Endothelial cell (in vitro differentiated cells): ENCODE data around the gene RASAL2. TPM values are rescaled to one million over a fixed set of nuclear protein-coding genes. Genes with fewer than 3 reads are reported as not detected.
"Not testable (repeated sequence)": the region's sequence is repeated elsewhere in the genome, so short reads cannot be mapped to it uniquely, and the experiment has no call there.

Experiments
- DNase-seq: peaks from one replicate; pipeline ENCODE4 v3.0.0; 2021; ENCODE audit warnings: low spot score
- H3K27ac Mint-ChIP-seq: one replicate; pipeline ENCODE4 v1.8.0; 2021; ENCODE audit warnings: mixed read lengths, inconsistent platforms; ENCODE audit not compliant: unreplicated experiment
- H3K27me3 Mint-ChIP-seq: one replicate; pipeline ENCODE4 v1.8.0; 2021; ENCODE audit warnings: mild to moderate bottlenecking, moderate library complexity, mixed read lengths, inconsistent platforms; ENCODE audit not compliant: unreplicated experiment
- H3K36me3 Mint-ChIP-seq: one replicate; pipeline ENCODE4 v1.8.0; 2021; ENCODE audit warnings: mild to moderate bottlenecking, low read depth, mixed read lengths, inconsistent platforms; ENCODE audit not compliant: unreplicated experiment
- H3K4me1 Mint-ChIP-seq: one replicate; pipeline ENCODE4 v1.8.0; 2021; ENCODE audit warnings: mild to moderate bottlenecking, mixed read lengths, inconsistent platforms; ENCODE audit not compliant: unreplicated experiment
- H3K4me3 Mint-ChIP-seq: one replicate; pipeline ENCODE4 v1.8.0; 2021; ENCODE audit warnings: mild to moderate bottlenecking, mixed read lengths, inconsistent platforms; ENCODE audit not compliant: unreplicated experiment
- H3K9me3 Mint-ChIP-seq: one replicate; pipeline ENCODE4 v1.8.0; 2021; ENCODE audit warnings: mixed read lengths, inconsistent platforms; ENCODE audit not compliant: unreplicated experiment
- CTCF ChIP-seq: fragments of 200-600 bp; sonication (generic); IDR thresholded peaks from one replicate; pipeline ENCODE4 v1.5.0; 2021; ENCODE audit warnings: antibody characterized with exemption; ENCODE audit not compliant: unreplicated experiment
- total RNA-seq: library from RNA; stranded (reverse); fragmentation: NEBNext Ultra II Directional; extraction: Animal tissue kit (Norgen Biotek cat#: 25700); gene quantifications from one replicate; pipeline ENCODE4 v1.2.1, GENCODE V29; 2021; ENCODE audit not compliant: unreplicated experiment

The RASAL2 gene
- total RNA-seq, 1 donor from 2014 or later: 82.1 TPM

- Mint-ChIP-seq H3K9me3 (peaks cover 5% of the 10 kb centered on the region), H3K27me3 (peaks cover 11% of the 10 kb centered on the region), H3K4me1 (peaks cover 33% of the 10 kb centered on the region), H3K4me3 (no peak overlapping the region), H3K27ac (no peak overlapping the region), H3K36me3 (peaks cover 23% of the 10 kb centered on the region)
- no peak for TF ChIP-seq CTCF
- DNase-seq: no peak
These were observed 102.7 kb downstream of the RASAL2 start for GRCh38 chr1:178196631-178197030.

- peaks cover 13% of the 10 kb centered on the region for H3K27me3 Mint-ChIP-seq
- DNase-seq, H3K4me1 Mint-ChIP-seq, H3K9me3 Mint-ChIP-seq, H3K27ac Mint-ChIP-seq: not testable (repeated sequence)
- H3K36me3 Mint-ChIP-seq: peaks cover 42% of the 10 kb centered on the region
- peak overlapping the region; percentile 1 for H3K4me3 Mint-ChIP-seq
These were observed 108.2 kb downstream of the RASAL2 start for GRCh38 chr1:178202095-178202494.

GRCh38 chr1:178202546-178202945, 108.6 kb downstream of the RASAL2 start:
- Mint-ChIP-seq H3K4me3 (peak overlapping the region; percentile 1), H3K36me3 (peaks cover 43% of the 10 kb centered on the region), H3K27me3 (peaks cover 13% of the 10 kb centered on the region)
- not testable (repeated sequence) for DNase-seq, H3K27ac Mint-ChIP-seq, H3K9me3 Mint-ChIP-seq, H3K4me1 Mint-ChIP-seq

- H3K9me3 Mint-ChIP-seq, H3K4me1 Mint-ChIP-seq, DNase-seq, H3K27ac Mint-ChIP-seq, H3K27me3 Mint-ChIP-seq: not testable (repeated sequence)
- Mint-ChIP-seq H3K36me3 (peaks cover 36% of the 10 kb centered on the region), H3K4me3 (peak overlapping the region; percentile 14)
These were observed 114.5 kb downstream of the RASAL2 start for GRCh38 chr1:178208269-178208856.

- H3K36me3 Mint-ChIP-seq: peaks cover 30% of the 10 kb centered on the region
- peaks cover 1% of the 10 kb centered on the region for H3K27me3 Mint-ChIP-seq
- H3K27ac Mint-ChIP-seq: no peak overlapping the region
- DNase-seq: no peak
- peaks cover 6% of the 10 kb centered on the region for H3K9me3 Mint-ChIP-seq
- peaks cover 6% of the 10 kb centered on the region for H3K4me1 Mint-ChIP-seq
- H3K4me3 Mint-ChIP-seq: no peak overlapping the region
- no peak for TF ChIP-seq CTCF
These were observed 116.0 kb downstream of the RASAL2 start for GRCh38 chr1:178209935-178210334.

GRCh38 chr1:178218550-178218949, 124.6 kb downstream of the RASAL2 start:
- H3K4me1 Mint-ChIP-seq: peaks cover 17% of the 10 kb centered on the region

More at GRCh38 chr1:178218550-178218949, 124.6 kb downstream of the RASAL2 start:
- H3K36me3 Mint-ChIP-seq: peaks cover 8% of the 10 kb centered on the region
- no peak for DNase-seq
- H3K27me3 Mint-ChIP-seq: no peaks in the 10 kb centered on the region
- H3K27ac Mint-ChIP-seq: no peak overlapping the region
- no peak for TF ChIP-seq CTCF
- no peaks in the 10 kb centered on the region for H3K9me3 Mint-ChIP-seq
- no peak overlapping the region for H3K4me3 Mint-ChIP-seq
